GM12892 (cell line): ENCODE data around the gene KRT71.

ENCODE experiments used
- DNase-seq: peaks from one replicate; pipeline ENCODE4 v3.0.0; 2011; ENCODE audit not compliant: insufficient read length
- FAIRE-seq: peaks from 2 replicates; lab custom pipeline; 2011; peaks lifted over from hg19 to GRCh38; lab: Jason Lieb, UNC
- POLR2A ChIP-seq: IDR thresholded peaks from 2 replicates; pipeline ENCODE4 v1.6.1; 2011; ENCODE audit warnings: low read depth, low read length, control low read depth
- POLR2AphosphoS5 ChIP-seq: IDR thresholded peaks from 2 replicates; pipeline ENCODE4 v1.6.1; 2011; ENCODE audit warnings: low read depth, low read length, control low read depth
- TAF1 ChIP-seq: IDR thresholded peaks from 2 replicates; pipeline ENCODE4 v1.6.1; 2011; ENCODE audit warnings: low read depth, mild to moderate bottlenecking, control low read depth, low read length, borderline replicate concordance

The KRT71 gene

DNA sequence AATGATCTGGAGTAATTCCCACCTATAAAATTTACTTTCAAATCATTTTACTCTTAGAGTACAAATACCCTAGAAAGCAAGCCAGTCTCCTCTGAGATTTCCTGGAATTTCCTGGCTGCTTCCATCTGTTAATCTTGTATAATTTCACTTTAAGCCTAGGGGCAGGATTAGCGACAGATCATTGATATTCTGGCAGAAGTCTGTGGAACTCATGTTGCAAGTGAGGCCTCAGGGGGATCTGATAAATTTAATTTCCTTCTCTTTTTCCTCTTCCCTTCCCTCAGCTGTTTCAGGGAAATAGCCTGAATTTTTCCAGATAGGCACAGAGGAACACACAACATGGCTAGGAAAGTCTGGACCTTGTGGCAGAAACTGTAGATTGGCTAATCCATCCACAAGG is 54.0 kb downstream of the KRT71 start:
- no peak for TF ChIP-seq POLR2A
- no peak for TF ChIP-seq POLR2AphosphoS5
- TF ChIP-seq TAF1: no peak
- DNase-seq (no peak), FAIRE-seq (no peak)

DNA sequence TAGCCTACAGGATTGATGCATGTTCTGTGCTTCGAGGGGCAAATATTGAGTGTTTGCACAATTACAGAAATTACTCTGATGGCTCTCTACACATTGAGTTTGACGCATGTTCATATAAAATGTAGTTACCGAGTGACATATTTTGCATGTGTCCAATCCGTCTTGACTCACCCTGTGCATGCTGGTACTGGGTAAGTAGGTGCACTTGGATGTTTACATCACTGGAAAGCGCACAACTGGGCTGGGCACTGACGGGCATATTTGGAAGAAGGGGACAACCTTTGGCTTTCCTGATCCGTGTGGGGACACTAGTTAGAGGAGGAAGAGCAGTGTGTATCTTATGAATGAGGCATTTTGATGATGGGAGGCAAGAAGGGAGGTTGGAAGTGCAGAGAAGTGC is 55.0 kb downstream of the KRT71 start:
- FAIRE-seq (no peak), DNase-seq (no peak)
- no peak for TF ChIP-seq POLR2AphosphoS5
- TF ChIP-seq POLR2A: no peak
- TF ChIP-seq TAF1: no peak

DNA sequence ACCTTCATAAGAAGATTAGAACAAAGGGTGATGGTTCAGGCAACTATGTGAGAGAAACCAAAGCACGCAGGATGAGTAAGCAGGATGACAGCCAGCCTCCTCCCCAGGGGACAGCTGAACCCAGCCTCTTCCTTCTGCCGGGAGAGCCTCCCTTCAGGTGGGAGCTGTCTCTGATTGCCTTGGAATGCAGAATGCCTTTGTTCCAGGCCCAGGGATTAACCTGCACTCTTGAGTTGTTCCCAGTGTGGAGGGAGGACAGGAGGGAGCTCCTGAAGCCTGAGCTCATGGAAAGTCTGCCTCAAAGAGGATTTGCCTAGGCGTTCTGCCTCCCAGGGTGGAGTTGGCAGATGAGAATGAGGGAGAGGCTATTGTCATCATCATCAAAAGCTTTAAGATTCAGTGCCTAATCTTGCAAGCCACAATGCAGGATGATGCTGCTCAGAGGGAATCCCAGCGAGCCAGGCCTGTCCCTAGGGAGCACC is 56.3 kb downstream of the KRT71 start:
- FAIRE-seq: no peak
- no peak for DNase-seq
- no peak for TF ChIP-seq TAF1
- no peak for TF ChIP-seq POLR2AphosphoS5
- no peak for TF ChIP-seq POLR2A

DNA sequence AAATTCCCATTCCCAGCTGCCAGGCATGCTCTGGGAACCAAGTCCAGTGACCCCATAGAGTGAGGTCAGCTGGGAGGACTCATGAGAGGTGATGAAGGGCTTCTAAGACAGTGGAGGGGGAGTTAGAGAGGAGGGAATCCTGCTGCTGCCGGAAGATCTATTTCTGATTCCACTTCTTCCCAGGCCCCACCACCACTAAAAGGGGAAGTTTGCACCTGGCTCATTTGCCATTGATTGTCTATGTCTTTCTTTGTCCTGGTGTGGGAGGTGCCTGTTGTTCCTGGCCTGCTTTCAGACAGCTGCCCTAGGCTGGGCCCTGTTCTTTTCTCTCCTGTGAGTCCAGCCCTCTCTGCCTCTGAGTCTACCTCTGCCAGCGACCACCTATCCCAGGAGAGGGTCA is 56.9 kb downstream of the KRT71 start:
- TF ChIP-seq TAF1 (no peak), POLR2AphosphoS5 (no peak), POLR2A (no peak)
- DNase-seq (no peak), FAIRE-seq (no peak)

DNA sequence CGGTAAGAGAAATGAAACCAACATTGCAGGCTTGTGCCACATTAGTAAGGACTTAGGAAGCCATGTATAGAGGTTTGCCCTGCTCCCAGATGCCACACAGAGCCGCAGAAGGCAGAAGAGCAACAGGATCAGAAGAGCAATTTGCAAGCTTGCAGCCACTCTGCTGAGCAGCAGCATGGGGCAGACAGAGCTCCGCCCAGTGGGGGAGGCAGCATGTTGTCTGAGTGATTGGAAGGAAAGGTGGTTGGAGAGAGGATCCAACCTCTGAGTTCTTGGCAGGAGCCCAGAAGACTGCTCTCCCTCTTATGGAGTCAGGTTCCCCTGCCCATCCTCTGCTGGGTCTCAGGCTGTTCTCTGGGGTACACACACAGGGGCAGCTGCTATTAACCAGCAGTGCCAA is 57.6 kb downstream of the KRT71 start:
- FAIRE-seq (no peak), DNase-seq (no peak)
- TF ChIP-seq TAF1 (no peak), POLR2AphosphoS5 (no peak), POLR2A (no peak)

DNA sequence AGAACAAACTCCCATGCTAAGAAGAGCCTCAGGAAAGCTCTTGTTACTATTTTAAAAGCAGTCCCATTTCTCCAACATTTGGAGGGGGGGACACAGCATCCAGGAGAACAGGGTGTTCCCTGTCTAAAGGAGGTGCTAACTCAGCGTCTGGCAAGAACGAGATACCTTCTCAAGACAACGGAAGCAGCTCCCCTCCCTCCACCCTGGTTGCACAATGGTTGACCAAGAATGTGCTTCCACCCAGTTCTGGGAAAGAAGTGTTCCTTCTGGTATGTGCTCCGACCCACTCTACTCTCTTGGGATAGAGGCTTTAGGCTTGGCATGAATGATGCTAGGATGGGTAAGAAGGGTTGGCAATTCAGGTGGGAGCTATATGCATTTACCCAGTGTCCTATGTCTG is 58.4 kb downstream of the KRT71 start:
- FAIRE-seq: no peak
- TF ChIP-seq TAF1 (no peak), POLR2A (no peak)
- no peak for DNase-seq

DNA sequence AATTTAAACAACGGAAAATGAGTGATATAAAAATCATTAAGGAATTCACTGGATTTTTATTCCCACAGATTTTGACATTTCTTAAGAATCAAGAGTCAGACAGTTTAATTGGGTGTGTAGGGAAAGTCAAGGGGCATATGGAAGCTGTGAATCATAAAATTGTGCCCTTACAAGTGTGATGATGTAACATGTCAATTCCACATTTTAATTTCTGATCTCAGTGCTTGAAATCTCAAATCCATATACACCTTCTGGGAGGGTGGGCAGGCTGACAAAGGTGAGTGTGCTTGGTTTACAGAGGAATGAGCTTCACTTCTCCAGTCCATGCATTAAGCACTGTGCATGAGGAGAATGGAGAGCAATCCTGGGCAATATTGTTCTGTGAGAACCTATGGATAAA is 58.8 kb downstream of the KRT71 start:
- FAIRE-seq: no peak
- no peak for DNase-seq
- TF ChIP-seq POLR2AphosphoS5 (no peak), TAF1 (no peak)
